ENCODE results near the gene CCZ1.
"Not testable (repeated sequence)": the region's sequence is repeated elsewhere in the genome, so short reads cannot be mapped to it uniquely, and the experiment has no call there.

DNA sequence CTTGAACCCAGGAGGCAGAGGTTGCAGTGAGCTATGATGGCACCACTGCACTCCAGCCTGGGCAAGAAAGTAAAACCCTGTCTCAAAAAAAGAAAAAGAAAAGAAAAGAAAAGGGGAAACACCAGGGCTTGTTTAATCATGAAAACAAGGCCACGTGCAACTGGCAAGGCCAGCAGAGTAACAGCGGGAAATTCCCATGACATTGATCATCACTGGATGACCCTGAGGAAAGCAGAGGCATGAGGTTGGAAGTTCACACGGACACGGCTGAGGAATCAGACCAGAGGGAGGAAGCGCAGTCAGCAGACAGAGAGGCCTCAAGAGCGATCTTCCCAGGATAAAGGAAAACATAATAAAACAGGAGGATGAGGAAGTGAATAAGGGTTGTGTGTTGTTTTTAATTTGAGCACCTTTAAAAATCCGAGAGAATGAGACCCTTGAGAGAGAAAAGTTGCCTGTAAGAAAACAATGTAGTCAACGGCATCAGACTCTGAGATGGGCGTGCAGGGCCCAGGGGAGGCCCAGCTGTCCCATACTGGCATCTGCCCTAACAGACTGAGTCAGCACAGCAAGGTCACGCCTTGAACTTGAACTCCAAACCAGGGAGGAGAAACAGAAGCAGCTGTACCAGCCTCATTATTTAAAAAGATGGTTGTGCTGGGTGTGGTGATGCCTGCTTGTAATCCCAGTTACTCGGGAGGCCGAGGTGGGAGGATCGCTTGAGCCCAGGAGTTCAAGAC is 33.5 kb downstream of the CCZ1 start:
- TF ChIP-seq, protein P1, sequence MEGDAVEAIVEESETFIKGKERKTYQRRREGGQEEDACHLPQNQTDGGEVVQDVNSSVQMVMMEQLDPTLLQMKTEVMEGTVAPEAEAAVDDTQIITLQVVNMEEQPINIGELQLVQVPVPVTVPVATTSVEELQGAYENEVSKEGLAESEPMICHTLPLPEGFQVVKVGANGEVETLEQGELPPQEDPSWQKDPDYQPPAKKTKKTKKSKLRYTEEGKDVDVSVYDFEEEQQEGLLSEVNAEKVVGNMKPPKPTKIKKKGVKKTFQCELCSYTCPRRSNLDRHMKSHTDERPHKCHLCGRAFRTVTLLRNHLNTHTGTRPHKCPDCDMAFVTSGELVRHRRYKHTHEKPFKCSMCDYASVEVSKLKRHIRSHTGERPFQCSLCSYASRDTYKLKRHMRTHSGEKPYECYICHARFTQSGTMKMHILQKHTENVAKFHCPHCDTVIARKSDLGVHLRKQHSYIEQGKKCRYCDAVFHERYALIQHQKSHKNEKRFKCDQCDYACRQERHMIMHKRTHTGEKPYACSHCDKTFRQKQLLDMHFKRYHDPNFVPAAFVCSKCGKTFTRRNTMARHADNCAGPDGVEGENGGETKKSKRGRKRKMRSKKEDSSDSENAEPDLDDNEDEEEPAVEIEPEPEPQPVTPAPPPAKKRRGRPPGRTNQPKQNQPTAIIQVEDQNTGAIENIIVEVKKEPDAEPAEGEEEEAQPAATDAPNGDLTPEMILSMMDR (IDR thresholded peaks at IDR 0.05 in 4 of 5, conservative IDR thresholded peaks at IDR 0.05 in 1 of 5), result not testable (repeated sequence)
- not testable (repeated sequence) for TF ChIP-seq POLR2A (IDR thresholded peaks at IDR 0.05)

All from gastrocnemius medialis (tissue), 4 donors.